ENCODE measurements around the gene MPP4. TPM values are rescaled to one million over a fixed set of nuclear protein-coding genes. Genes with fewer than 3 reads are reported as not detected.

Gene MPP4
- total RNA-seq, 3 donors from 2014 or later (not counting 1 experiment from before 2014, with no cell fraction given) = 0.15 to 0.45 TPM; not detected in 1

GRCh38 chr2:201656102-201656501, 42.3 kb downstream of the MPP4 start:
- Mint-ChIP-seq H3K4me1 (peaks cover 10 to 11% of the 10 kb centered on the region in 2 donors), H3K36me3 (no peaks in the 10 kb centered on the region), H3K27me3 (ENCODE audit: low read depth in 2 of 2) (peaks cover 10 to 25% of the 10 kb centered on the region in 2 donors), H3K27ac (peak overlapping the region; percentile 39 to 64), H3K9me3 (no peaks in the 10 kb centered on the region), H3K4me3 (no peak overlapping the region)
- intact Hi-C loops (cut with micrococcal nuclease) = no loop called here
- Histone ChIP-seq H3K36me3 (ENCODE audit: control insufficient read depth, insufficient read depth, low read length) (no peaks in the 10 kb centered on the region), H3K27ac (ENCODE audit: low read length) (peak overlapping the region; percentile 35), H3K4me3 (ENCODE audit: low read length) (no peak overlapping the region), H3K9me3 (ENCODE audit: control insufficient read depth, insufficient read depth, low read length) (no peaks in the 10 kb centered on the region), H3K4me1 (ENCODE audit: control insufficient read depth, insufficient read depth, low read length) (peaks cover 11% of the 10 kb centered on the region), H3K27me3 (ENCODE audit: control insufficient read depth, insufficient read depth, low read length) (no peaks in the 10 kb centered on the region)
- DNase-seq (peak; percentile 21 to 69), ATAC-seq (peak; percentile 83 to 97 (median 92))
- WGBS (ENCODE audit: insufficient coverage) = 77% methylated on average over 11 of the region's 11 CpGs
- no peak for TF ChIP-seq CTCF (IDR thresholded peaks at IDR 0.05)

- peaks cover 11% of the 10 kb centered on the region for H3K4me1 ChIP-seq (ENCODE audit: control insufficient read depth, insufficient read depth, low read length)
- H3K9me3 ChIP-seq (ENCODE audit: control insufficient read depth, insufficient read depth, low read length) = no peaks in the 10 kb centered on the region
- no peak overlapping the region for H3K27ac Mint-ChIP-seq
- no peaks in the 10 kb centered on the region for H3K36me3 Mint-ChIP-seq
- 97% methylated on average over 5 of the region's 5 CpGs for WGBS (ENCODE audit: insufficient coverage)
- no peak for DNase-seq
- no peak overlapping the region for H3K4me3 Mint-ChIP-seq
- H3K4me3 ChIP-seq (ENCODE audit: low read length) = no peak overlapping the region
- H3K27ac ChIP-seq (ENCODE audit: low read length) = no peak overlapping the region
- H3K27me3 Mint-ChIP-seq (ENCODE audit: low read depth in 2 of 2) = peaks cover 10 to 30% of the 10 kb centered on the region in 2 donors
- H3K36me3 ChIP-seq (ENCODE audit: control insufficient read depth, insufficient read depth, low read length) = no peaks in the 10 kb centered on the region
- peaks cover 5% of the 10 kb centered on the region for H3K27me3 ChIP-seq (ENCODE audit: control insufficient read depth, insufficient read depth, low read length)
- no peaks in the 10 kb centered on the region for H3K9me3 Mint-ChIP-seq
- H3K4me1 Mint-ChIP-seq = peaks cover 9 to 11% of the 10 kb centered on the region in 2 donors
- no peak for TF ChIP-seq CTCF (IDR thresholded peaks at IDR 0.05)
- intact Hi-C loops (cut with micrococcal nuclease) = no loop called here
- no peak for ATAC-seq
Measured at GRCh38 chr2:201654616-201655384, 43.6 kb downstream of the MPP4 start.

GRCh38 chr2:201653221-201653620, 45.2 kb downstream of the MPP4 start:
- Mint-ChIP-seq H3K27me3 (ENCODE audit: low read depth in 2 of 2) (peaks cover 10 to 39% of the 10 kb centered on the region in 2 donors), H3K4me1 (peaks cover 9 to 11% of the 10 kb centered on the region in 2 donors)

More at GRCh38 chr2:201653221-201653620, 45.2 kb downstream of the MPP4 start:
- Mint-ChIP-seq H3K4me3 (no peak overlapping the region), H3K27ac (no peak overlapping the region), H3K36me3 (no peaks in the 10 kb centered on the region), H3K9me3 (no peaks in the 10 kb centered on the region)
- ATAC-seq = no peak
- Histone ChIP-seq H3K27ac (ENCODE audit: low read length) (no peak overlapping the region), H3K27me3 (ENCODE audit: control insufficient read depth, insufficient read depth, low read length) (peaks cover 5% of the 10 kb centered on the region), H3K4me3 (ENCODE audit: low read length) (no peak overlapping the region), H3K9me3 (ENCODE audit: control insufficient read depth, insufficient read depth, low read length) (no peaks in the 10 kb centered on the region), H3K36me3 (ENCODE audit: control insufficient read depth, insufficient read depth, low read length) (no peaks in the 10 kb centered on the region), H3K4me1 (ENCODE audit: control insufficient read depth, insufficient read depth, low read length) (peaks cover 11% of the 10 kb centered on the region)
- no peak for DNase-seq
- intact Hi-C loops (cut with micrococcal nuclease) = no loop called here
- 100% methylated on average over 3 of the region's 6 CpGs for WGBS (ENCODE audit: insufficient coverage)
- TF ChIP-seq CTCF (IDR thresholded peaks at IDR 0.05) = no peak
